Renal pelvis (tissue), 4 donors: ENCODE results near the gene SEMA6A. TPM values are rescaled to one million over a fixed set of nuclear protein-coding genes. Genes with fewer than 3 reads are reported as not detected.

Source experiments
- DNase-seq: peaks from one replicate; pipeline ENCODE4 v3.0.0-alpha.2; 2013
- polyA plus RNA-seq, 3 donors: library from polyadenylated mRNA; unstranded; fragments of 120-200 nt; gene quantifications; one replicate each; pipeline ENCODE4 v1.2.1, GENCODE V29; 2013; ENCODE audit not compliant: insufficient read length in 3 of 3

Gene SEMA6A
- polyA plus RNA-seq, 3 donors, result 46.0 to 67.2 (median 64.2) TPM

- DNase-seq, result no peak
These were observed 164.9 kb downstream of the SEMA6A start for GRCh38 chr5:116409591-116410296.

- no peak for DNase-seq
These were observed 168.1 kb downstream of the SEMA6A start for GRCh38 chr5:116406306-116407041.

- no peak for DNase-seq
These were observed 169.8 kb downstream of the SEMA6A start for GRCh38 chr5:116404792-116405191.

DNA sequence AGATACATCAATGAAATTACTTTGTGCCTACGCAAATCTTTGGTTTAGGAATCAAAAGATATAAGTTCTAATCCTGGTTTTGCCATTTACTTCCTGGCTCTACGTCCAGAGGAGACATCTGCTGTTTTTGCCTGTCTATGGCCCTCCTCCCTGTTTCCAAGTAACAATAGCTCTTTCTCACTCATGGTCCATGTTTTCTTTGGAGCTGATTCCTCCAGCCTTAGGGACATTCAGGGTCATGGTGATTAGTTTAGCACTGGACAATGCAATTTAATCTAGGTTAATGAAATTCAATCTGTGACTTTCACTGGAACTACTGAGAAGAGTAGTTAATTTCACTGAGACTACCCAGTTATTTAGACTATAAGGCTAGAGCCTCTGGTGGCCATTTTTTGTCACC is 170.6 kb downstream of the SEMA6A start:
- no peak for DNase-seq

DNA sequence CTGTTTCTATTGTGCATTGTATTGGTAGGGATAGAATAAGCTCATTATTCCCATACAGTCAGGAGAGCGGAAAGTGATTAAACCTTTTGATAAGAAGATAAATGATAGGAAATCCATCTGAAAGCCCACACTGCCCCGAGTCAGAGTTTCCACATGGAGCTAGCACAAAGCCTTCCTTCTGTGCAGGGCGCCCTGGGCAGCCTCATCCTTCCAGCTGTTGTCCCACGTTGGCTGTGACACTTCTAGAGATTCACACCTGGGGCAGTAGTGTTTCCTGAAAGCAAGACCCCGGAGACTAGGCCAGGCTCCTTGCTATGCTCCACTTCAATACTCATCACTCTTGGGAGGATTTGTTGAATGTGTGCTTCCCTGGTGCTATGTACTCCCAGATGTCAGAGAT is 172.4 kb downstream of the SEMA6A start:
- no peak for DNase-seq

DNA sequence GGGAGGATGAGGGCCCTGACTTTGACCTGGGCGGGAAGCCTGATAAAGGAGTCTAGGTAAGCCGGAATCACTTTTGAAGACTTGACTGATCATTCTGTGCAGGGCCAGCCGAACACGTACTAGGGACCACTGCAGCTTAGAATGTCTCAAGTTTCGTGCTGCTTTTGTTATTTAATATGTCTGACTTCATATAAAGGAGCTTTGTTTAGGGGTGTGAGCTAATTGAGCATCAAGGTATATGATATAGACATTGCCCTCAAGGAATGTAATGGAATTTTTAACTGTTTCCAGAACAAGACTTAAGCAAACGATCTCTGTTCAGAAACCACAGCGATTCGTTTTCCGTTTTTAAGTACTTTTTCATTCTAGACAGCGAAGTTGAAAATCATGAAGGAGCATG is 173.0 kb downstream of the SEMA6A start:
- no peak for DNase-seq

GRCh38 chr5:116396476-116397099 is 178.0 kb downstream of the SEMA6A start:
- no peak for DNase-seq

DNA sequence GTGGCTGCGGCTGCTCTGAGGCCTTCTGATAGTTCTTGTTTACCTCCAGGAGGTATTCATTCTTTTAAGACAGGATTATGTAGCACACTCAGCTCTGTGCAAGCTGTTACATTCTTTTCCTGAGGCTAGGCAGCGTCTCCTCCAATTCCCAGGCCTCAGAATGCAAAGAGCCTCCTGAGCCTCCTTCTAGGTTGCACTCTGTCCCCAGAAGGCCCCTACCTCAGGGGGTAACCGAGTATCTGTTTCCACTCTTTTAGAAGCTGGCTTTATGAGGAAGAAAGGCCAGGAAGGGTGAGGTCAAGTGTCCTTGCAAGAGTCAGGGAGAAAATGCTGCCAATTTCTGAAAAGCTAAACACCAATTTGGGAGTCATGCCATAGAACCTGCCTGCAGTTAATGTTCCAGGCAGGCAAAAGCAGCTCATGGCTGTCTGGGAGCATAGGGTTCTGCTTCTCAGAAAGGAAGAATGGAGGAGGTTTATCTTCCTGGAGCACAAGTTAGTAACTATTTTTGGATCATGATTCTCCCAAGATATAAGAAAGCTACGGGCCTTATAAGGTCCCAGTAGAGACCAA is 178.9 kb downstream of the SEMA6A start:
- no peak for DNase-seq

- no peak for DNase-seq
These were observed 179.4 kb downstream of the SEMA6A start for GRCh38 chr5:116395226-116395625.

GRCh38 chr5:116394186-116394867 is 180.3 kb downstream of the SEMA6A start:
- DNase-seq, result no peak
